ENCODE results near the gene TRMT11.
"Not testable (repeated sequence)": the region's sequence is repeated elsewhere in the genome, so short reads cannot be mapped to it uniquely, and the experiment has no call there.

TRMT11 gene

DNA sequence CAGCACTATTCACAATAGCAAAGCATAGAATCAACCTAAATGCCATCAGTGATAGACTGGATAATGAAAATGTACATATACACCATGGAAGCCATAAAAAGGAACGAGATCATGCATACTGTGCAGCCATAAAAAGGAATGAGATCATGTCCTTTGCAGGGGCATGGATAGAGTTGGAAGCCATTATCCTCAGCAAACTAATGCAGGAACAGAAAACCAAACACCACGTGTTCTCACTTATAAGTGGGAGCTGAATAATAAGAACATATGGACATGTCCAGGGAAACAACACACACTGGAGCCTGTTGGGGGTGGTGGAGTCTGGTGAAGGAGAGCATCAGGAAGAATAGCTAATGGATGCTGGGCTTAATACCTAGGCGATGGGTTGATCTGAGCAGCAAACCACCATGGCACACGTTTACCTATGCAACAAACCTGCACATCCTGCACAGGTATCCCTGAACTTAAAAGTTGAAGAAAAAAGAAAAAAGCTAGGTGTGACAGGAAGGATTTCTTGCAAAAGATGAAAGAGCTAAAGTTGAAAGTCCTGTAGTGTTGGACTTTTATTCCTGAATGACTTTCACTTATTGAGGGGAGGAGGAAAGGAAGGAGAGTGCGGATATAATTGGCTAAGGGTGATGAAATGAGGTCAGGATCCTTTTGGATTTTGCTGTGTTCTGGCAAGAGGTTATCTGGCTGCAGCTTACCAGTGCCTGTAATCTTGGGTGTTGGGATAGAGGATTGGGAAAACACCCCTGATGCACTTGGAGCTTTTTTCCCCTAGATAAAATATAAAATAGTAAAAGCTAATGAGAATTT, 8.5 kb downstream of the TRMT11 start:
- DNase-seq, result peak in 1 of 2 experiments; percentile 22

DNA sequence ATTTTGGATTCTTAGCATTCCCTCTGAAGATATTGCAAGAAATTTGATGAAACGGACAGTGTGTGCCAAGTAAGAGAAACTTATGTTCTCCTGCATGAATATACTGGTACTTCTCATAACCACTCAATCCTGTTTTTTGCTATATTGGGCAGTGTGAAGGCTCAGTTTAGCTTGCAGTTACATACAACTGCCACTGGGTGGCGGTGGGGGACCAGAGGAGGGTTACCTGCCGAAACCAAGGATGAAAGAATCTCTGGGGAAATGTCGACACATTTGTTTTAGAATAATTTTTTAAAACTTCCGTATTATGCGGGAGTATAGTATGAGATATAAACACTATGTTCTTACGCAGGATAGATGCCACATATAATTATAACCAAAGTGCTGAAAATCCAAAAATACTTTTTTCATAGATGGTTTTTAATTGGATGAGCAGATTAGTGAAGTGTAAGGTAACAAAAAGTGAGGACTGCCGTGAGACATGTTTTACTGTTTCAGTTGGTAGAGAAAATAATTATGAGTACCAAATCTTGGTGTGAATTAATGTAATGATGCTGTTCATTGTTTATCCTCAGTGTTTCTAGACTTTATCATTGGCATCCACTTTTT, 9.7 kb downstream of the TRMT11 start:
- peak; percentile 45 to 56 for DNase-seq

GRCh38 chr6:126002755-126003679, 16.7 kb downstream of the TRMT11 start:
- no peak for DNase-seq

GRCh38 chr6:126007800-126008199, 21.5 kb downstream of the TRMT11 start:
- no peak for DNase-seq

GRCh38 chr6:126010040-126010439, 23.7 kb downstream of the TRMT11 start:
- no peak for DNase-seq

DNA sequence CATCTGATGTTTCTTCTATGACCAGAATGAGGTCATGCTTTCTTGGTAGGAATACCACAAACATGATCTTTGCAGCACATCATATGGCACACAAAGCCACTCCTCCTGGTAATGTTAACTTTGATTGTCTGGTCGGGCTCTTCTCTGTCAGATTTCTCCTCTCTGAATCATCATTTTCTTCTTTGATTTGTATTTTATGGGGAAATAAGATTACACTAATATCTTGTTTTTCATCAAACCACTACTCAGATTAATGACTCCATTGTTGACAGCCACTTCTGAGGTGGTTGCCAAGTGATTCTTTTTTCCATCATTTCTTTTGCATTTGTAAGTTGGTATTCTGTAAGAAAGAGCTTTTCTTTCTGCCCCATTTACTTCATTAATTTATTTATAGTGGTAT, 29.5 kb downstream of the TRMT11 start:
- no peak for DNase-seq

GRCh38 chr6:126016591-126016990, 30.3 kb downstream of the TRMT11 start:
- no peak for DNase-seq

DNA sequence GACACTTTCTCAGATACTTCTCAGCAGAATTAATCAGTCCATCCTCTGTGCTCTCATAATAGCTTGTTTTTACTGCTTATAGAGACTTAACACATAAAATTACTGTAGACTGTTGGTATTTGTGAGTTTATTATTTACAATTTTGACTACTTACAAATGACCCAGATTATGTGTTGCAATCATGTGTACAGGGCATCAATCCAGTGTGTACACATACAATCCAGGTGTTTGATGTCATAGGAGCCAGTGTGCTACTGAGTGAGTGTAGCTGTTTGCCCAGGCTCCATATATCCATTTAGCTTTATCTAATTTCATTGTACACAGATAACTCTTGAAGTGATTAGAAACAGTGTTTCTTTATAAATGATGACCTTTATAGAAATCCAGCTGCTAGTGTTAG, 31.3 kb downstream of the TRMT11 start:
- DNase-seq, result no peak

GRCh38 chr6:126020305-126021050, 34.1 kb downstream of the TRMT11 start:
- no peak for DNase-seq

DNA sequence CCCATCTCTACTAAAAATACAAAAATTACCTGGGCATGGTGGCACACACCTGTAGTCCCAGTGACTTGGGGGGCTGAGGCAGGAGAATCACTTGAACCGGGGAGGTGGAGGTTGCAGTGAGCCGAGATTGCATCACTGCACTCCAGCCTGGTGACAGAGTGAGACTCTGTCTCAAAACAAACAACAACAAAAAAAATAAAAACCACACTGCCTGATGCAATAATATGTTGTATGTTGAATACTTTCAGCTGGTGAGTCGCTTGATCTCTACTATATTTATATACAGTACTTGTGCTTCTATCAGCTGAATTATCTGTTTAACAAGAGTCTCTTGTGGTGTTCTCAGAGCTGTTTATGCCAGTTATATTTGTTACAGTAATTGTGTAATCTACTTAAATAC, 37.1 kb downstream of the TRMT11 start:
- not testable (repeated sequence) for DNase-seq

- DNase-seq, result no peak
These were observed 39.7 kb downstream of the TRMT11 start for GRCh38 chr6:126026001-126026400.

DNA sequence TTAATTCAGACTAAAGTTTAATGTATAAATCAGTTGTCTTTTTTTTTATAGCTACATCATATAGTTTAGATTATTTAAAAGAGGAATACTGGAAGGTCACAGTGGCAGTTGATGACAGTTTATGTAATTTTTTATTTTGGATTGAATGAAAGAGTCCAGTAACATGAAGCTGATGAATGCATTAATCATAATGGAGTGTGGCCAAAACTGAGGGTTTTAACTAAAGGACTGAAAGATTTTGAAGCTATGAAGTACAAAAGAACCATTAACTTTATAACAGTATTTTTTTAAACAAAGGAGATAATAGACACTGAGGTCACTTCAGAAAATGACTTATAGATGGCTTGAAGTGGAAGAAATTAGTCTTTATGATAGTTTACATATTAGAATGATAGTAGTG, 41.3 kb downstream of the TRMT11 start:
- no peak for DNase-seq

- DNase-seq, result no peak
These were observed 43.7 kb downstream of the TRMT11 start for GRCh38 chr6:126030045-126030444.

DNA sequence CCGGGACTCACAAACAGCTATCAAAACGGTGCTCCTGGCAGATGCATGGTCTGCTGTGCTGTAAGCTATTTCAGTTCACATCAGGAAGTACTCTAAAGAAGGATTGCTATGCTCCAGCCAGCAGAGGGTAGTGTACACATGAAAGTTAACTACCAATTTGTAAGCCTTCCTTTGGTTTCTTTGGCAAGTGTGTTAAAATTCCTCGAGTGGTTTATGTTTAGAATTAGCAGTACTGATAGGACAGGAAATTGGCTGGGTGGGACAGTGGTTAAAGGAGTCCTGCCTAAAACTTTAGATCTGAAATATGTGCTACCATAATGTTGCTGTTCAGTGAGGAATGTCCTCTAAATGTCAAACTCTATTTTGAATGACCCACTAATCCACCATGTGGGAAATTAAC, 47.4 kb downstream of the TRMT11 start:
- peak in 1 of 2 experiments; percentile 23 for DNase-seq

- DNase-seq, result no peak
These were observed 48.3 kb downstream of the TRMT11 start for GRCh38 chr6:126034656-126035055.

DNA sequence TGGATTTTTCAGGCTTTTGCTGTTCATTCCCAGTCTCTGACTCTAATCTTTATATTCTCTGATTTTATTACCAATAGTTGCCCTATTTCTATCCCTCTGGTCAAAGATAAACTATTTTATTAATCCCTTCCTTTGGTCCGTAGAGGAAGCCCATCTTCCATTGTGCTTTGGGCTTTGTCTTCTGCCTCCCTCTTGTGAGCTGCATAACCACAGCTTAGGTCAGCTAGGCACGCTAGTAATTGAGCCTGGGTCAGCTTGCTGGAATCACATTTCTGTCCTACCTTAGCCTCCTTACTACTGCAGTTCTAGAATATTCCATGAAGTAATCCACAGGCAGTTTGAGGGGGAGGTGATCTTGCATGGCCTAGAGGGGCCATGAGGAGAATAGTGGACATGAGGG, 49.4 kb downstream of the TRMT11 start:
- DNase-seq, result no peak

- no peak for DNase-seq
These were observed 51.9 kb downstream of the TRMT11 start for GRCh38 chr6:126038234-126038633.

DNA sequence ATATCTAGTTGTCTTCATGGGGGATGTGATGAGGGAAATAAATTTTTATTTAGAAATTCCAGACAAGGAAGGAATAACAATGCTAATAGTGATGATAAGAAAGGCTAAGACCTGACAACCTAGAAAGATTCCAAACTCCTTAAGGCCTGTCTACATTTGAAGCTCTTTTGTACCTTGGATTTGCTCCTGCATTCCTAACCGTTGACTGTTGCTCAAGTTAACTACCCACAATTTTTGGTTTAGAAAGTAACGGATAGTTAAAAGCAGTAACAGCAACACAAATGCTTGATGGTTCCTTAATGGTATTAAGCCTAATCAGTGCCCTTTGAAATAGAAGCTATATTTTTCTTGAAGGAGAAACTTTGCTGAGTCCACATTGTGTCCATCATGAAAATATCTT, 52.9 kb downstream of the TRMT11 start:
- DNase-seq, result no peak

DNA sequence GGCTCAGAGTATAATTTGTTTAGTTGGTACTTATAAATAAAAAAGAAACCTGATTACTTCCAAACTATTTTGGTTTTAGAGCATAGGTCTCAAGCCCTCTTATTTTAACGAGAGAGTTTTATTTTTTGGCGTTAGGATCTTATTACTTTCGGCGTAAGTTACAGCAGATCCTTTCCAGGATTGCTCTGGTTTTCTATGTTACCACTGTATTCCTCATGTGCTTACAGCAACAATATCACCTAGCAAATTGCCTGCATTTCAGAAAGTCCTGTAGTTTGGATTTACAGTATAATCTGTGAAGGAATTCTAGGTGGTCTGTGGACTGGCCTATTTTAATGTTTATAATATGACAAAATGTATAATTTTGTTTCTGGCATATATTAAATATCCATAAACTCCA, 54.1 kb downstream of the TRMT11 start:
- no peak for DNase-seq

GRCh38 chr6:126040826-126041225, 54.5 kb downstream of the TRMT11 start:
- no peak for DNase-seq

DNA sequence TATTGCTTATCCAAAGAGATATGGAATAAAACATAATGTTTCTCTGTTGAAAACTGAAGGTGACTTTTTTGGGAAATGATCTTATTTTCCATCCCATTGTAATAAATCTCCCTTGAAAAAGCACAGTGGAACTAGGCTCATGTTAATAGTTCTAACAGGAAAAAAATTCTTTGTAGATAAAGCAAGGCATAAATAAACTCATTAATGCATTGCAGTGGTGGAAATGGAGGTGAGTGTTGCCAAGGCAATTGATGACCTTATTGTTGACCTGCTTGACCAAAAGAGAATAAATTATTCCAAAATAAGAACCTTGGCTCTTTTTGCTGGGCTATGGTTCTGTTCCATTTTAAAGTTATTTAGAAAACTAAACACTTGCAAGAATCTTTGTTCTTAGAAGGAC, 55.2 kb downstream of the TRMT11 start:
- DNase-seq, result no peak

DNA sequence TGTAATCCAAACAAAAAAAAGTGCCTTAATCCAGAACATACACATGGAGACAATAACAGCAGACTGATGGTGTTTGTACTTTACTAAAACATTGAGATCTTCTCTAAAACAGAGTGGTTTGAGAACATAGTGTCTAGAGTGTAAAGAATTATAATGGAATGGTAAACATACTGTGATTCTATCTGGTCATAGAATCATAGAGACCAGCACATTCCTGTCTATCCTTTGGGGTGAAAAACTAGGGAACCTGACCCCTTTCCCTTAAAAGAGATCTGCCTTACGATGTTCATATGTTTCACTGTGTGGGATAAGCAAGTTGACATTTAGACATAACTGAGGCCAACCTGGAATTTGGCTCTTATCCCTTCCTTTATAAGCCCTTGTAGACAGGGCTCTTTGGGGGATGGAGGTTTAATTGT, 55.7 kb downstream of the TRMT11 start:
- DNase-seq, result no peak

DNA sequence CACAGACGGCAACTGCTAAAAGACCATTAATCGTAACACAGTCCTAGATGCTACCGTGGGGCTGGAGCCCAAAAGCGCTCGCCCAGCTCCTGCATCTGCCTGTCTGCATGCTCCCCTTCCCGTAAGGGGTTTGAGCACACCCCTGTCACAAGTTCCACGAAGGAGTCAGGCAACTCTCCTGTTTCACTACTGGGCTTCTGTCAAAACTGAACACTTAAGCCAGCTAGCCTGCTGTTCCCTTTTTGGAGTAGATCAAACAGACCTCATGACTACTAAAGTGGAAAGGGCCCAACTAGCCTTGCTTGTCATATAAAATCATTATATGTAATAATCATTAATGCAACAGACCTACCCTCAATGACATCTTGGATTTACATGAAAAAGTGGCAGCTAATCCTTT, 61.3 kb downstream of the TRMT11 start:
- no peak for DNase-seq
